MCF 10A (cell line): ENCODE data around the gene H6PD. TPM values are rescaled to one million over a fixed set of nuclear protein-coding genes. Genes with fewer than 3 reads are reported as not detected.

Experiments used
- BruUV-seq: library from RNA; stranded (reverse); fragments of 400-500 nt; replicated peaks from 2 replicates; lab custom pipeline; 2021; lab: Mats Ljungman, UMichigan
- CTCF ChIA-PET: fragments of 300-600 bp; sonication (Branson Sonifier 250); formaldehyde crosslinking; extraction: SDS; loops from one replicate; lab custom pipeline; 2021; ENCODE audit warnings: antibody characterized with exemption, inconsistent platforms; lab: Yijun Ruan, JAX
- POLR2A ChIA-PET: fragments of 300-600, 350-650 bp; sonication (Branson Sonifier 250); formaldehyde crosslinking; extraction: SDS; loops from one replicate; lab custom pipeline; 2020; ENCODE audit warnings: antibody characterized with exemption, inconsistent platforms; lab: Yijun Ruan, JAX
- DNase-seq: peaks from one replicate; pipeline ENCODE4 v3.0.0-alpha.2; 2018; ENCODE audit not compliant: unreplicated experiment
- H3K27ac Mint-ChIP-seq: one replicate; pipeline ENCODE4 v1.8.0; 2022; ENCODE audit warnings: mild to moderate bottlenecking, low read depth, mixed read lengths; ENCODE audit not compliant: unreplicated experiment
- H3K27me3 Mint-ChIP-seq: one replicate; pipeline ENCODE4 v1.8.0; 2022; ENCODE audit warnings: mixed read lengths; ENCODE audit not compliant: insufficient read depth, unreplicated experiment
- H3K36me3 Mint-ChIP-seq: one replicate; pipeline ENCODE4 v1.8.0; 2022; ENCODE audit warnings: mild to moderate bottlenecking, moderate library complexity, mixed read lengths; ENCODE audit not compliant: insufficient read depth, unreplicated experiment
- H3K4me1 Mint-ChIP-seq: one replicate; pipeline ENCODE4 v1.8.0; 2022; ENCODE audit warnings: mixed read lengths; ENCODE audit not compliant: insufficient read depth, unreplicated experiment
- H3K4me3 Mint-ChIP-seq: one replicate; pipeline ENCODE4 v1.8.0; 2022; ENCODE audit warnings: mild to moderate bottlenecking, moderate library complexity, mixed read lengths; ENCODE audit not compliant: unreplicated experiment
- H3K9me3 Mint-ChIP-seq: one replicate; pipeline ENCODE4 v1.8.0; 2022; ENCODE audit warnings: mixed read lengths; ENCODE audit not compliant: unreplicated experiment
- CTCF ChIP-seq: fragments of 200-600 bp; IDR thresholded peaks from one replicate; pipeline ENCODE4 v1.8.0; 2022; ENCODE audit warnings: antibody characterized with exemption, mild to moderate bottlenecking; ENCODE audit not compliant: unreplicated experiment
- intact Hi-C: fragments of 100-400 bp; cut with micrococcal nuclease; formaldehyde crosslinking; loops from 2 replicates; pipeline ENCODE4 v1.14.1; 2022
- total RNA-seq: library from RNA; stranded (reverse); gene quantifications from 2 replicates; pipeline ENCODE4 v1.2.3, GENCODE V29; 2022

H6PD gene
- total RNA-seq, 1 experiment from 2014 or later: 23.6 TPM

- peaks cover 24% of the 10 kb centered on the region for H3K4me1 Mint-ChIP-seq
- DNase-seq: no peak
- no peaks in the 10 kb centered on the region for H3K27me3 Mint-ChIP-seq
- H3K27ac Mint-ChIP-seq: no peak overlapping the region
- no TSS peak for BruUV-seq
- ChIA-PET CTCF (no interaction called here), POLR2A (interaction anchor here (1.1 kb wide), 1 partner anchor 11 kb away, joined by 6 read pairs; no protein-coding TSS in a partner anchor)
- H3K36me3 Mint-ChIP-seq: no peaks in the 10 kb centered on the region
- H3K4me3 Mint-ChIP-seq: no peak overlapping the region
- TF ChIP-seq CTCF: no peak
- H3K9me3 Mint-ChIP-seq: no peaks in the 10 kb centered on the region
- intact Hi-C loops: no loop called here
These were observed 75.4 kb downstream of the H6PD start for GRCh38 chr1:9309991-9310390.

GRCh38 chr1:9311029-9311428 lies 76.5 kb downstream of the H6PD start:
- Mint-ChIP-seq H3K9me3 (no peaks in the 10 kb centered on the region), H3K4me3 (no peak overlapping the region), H3K4me1 (peaks cover 25% of the 10 kb centered on the region), H3K36me3 (no peaks in the 10 kb centered on the region), H3K27me3 (no peaks in the 10 kb centered on the region), H3K27ac (no peak overlapping the region)
- DNase-seq: no peak
- TF ChIP-seq CTCF: no peak
- ChIA-PET CTCF (interaction anchor here (0.6 kb wide), 1 partner anchor 252 kb away, joined by 6 read pairs; no protein-coding TSS in a partner anchor), POLR2A (interaction anchor here (0.6 kb wide), 1 partner anchor 493 kb away, joined by 3 read pairs; no protein-coding TSS in a partner anchor)
- BruUV-seq: no TSS peak
- intact Hi-C loops: no loop called here

GRCh38 chr1:9311479-9311878 lies 76.9 kb downstream of the H6PD start:
- Mint-ChIP-seq H3K27ac (no peak overlapping the region), H3K4me3 (no peak overlapping the region), H3K36me3 (no peaks in the 10 kb centered on the region), H3K4me1 (peaks cover 28% of the 10 kb centered on the region), H3K27me3 (no peaks in the 10 kb centered on the region), H3K9me3 (no peaks in the 10 kb centered on the region)
- DNase-seq: no peak
- TF ChIP-seq CTCF: no peak
- ChIA-PET CTCF (no interaction called here), POLR2A (no interaction called here)
- intact Hi-C loops: no loop called here
- BruUV-seq: no TSS peak

GRCh38 chr1:9312168-9312720 lies 77.7 kb downstream of the H6PD start:
- Mint-ChIP-seq H3K9me3 (no peaks in the 10 kb centered on the region), H3K27ac (no peak overlapping the region), H3K4me3 (no peak overlapping the region), H3K27me3 (no peaks in the 10 kb centered on the region), H3K4me1 (peaks cover 33% of the 10 kb centered on the region), H3K36me3 (no peaks in the 10 kb centered on the region)
- TF ChIP-seq CTCF: no peak
- DNase-seq: no peak
- POLR2A ChIA-PET: interaction anchor here (0.6 kb wide), 1 partner anchor 515 kb away, joined by 3 read pairs; no protein-coding TSS in a partner anchor
- CTCF ChIA-PET: interaction anchor here (0.6 kb wide), 1 partner anchor 1835 kb away, joined by 4 read pairs; no protein-coding TSS in a partner anchor
- no TSS peak for BruUV-seq
- intact Hi-C loops: no loop called here
